C4-2B (cell line): ENCODE measurements around the gene CNGA3.

Source experiments
- H3K27ac ChIP-seq: fragments of 450-650 bp; 2 replicates; pipeline ENCODE4 v1.5.1; 2017
- ZFX ChIP-seq: fragments of 450-650 bp; IDR thresholded peaks from 2 replicates; pipeline ENCODE4 v1.6.1; 2017
- TF ChIP-seq, protein P1 (sequence below): fragments of 450-650 bp; conservative IDR thresholded peaks from 2 replicates; pipeline ENCODE4 v1.5.1; 2017; ENCODE audit warnings: mild to moderate bottlenecking

CNGA3 gene

DNA sequence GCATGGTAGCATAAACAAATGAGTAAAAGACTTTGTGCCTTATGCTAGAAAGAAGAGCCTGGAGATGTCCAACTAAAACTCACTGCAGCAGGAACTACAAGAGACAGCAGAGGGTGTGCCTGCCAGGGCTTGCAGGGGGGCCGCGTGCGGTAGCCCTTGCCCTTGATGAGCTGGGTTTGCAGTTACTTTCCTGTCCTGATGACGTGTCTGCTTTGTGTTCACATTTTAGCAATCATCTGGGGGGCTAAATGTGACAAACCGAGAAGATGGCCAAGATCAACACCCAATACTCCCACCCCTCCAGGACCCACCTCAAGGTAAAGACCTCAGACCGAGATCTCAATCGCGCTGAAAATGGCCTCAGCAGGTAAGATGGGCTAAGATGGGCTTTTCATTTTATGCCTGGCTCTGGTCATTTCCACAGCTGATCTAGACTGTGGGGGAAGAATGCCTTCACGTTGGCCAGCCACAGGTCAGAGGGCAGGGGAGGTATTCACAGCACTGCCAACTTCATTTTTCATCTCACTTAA, 23.5 kb downstream of the CNGA3 start:
- H3K27ac ChIP-seq, result no peak overlapping the region
- TF ChIP-seq, protein P1, sequence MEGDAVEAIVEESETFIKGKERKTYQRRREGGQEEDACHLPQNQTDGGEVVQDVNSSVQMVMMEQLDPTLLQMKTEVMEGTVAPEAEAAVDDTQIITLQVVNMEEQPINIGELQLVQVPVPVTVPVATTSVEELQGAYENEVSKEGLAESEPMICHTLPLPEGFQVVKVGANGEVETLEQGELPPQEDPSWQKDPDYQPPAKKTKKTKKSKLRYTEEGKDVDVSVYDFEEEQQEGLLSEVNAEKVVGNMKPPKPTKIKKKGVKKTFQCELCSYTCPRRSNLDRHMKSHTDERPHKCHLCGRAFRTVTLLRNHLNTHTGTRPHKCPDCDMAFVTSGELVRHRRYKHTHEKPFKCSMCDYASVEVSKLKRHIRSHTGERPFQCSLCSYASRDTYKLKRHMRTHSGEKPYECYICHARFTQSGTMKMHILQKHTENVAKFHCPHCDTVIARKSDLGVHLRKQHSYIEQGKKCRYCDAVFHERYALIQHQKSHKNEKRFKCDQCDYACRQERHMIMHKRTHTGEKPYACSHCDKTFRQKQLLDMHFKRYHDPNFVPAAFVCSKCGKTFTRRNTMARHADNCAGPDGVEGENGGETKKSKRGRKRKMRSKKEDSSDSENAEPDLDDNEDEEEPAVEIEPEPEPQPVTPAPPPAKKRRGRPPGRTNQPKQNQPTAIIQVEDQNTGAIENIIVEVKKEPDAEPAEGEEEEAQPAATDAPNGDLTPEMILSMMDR, result no peak
- no peak for TF ChIP-seq ZFX

DNA sequence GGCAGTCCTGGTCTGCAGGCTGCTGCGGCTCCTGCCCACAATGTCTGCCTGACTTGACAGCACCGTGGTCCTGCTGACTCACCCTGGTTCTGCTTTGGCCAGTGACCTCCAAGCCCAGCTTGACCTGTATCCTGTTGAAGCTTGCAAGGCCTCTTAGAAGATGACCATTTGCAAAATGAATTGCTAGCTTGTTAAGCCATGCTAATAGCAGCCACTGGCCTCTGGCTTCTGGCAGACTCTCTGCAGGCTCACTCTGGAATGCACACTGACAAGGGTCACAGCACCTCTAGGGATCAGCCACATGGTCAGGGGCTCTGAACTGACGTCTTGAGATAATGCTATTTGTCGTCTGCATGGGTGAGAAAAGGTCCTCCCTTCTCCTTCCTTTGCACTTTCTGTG, 25.9 kb downstream of the CNGA3 start:
- no peak overlapping the region for H3K27ac ChIP-seq
- TF ChIP-seq, protein P1, result no peak
- TF ChIP-seq ZFX, result no peak

DNA sequence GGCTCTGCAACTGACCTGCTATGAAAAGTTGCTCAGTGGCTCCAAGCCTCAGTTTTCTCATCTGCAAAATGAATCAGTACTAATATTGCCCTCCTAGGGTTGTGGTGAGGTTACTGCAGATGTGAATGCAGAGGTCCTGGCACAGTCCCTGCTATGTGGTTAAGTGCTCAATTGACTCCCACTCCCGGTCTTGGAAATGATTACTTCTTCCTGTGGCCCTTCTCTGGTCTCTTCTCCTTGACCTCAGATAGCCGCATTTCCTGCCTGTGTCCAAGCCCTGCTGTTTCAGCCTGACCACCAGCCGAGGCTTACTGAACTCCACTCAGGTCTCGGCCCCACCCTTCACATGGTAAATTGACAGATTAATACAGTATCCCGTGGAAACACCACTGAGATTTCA, 26.3 kb downstream of the CNGA3 start:
- TF ChIP-seq, protein P1, result no peak
- no peak for TF ChIP-seq ZFX
- H3K27ac ChIP-seq, result no peak overlapping the region

DNA sequence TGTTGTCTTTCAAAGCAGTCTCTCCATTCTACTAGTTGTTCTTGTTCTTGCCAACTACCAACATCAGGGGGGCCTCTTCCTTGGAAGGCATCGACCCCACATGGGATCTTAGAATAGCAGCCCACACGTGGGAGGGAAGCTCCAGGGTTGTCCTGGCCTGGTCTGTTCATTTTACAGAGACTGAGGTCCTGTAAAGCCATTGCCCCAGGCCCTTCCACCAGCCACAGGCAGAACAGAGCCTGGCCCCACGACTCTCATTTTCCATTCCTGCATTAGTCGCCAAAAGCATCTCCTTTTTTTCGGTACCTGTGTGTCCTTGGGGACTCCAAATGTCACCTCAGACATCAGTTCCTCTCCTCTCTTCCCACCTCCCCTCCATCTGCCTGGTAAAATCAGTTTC, 28.0 kb downstream of the CNGA3 start:
- no peak overlapping the region for H3K27ac ChIP-seq
- TF ChIP-seq, protein P1, result no peak
- TF ChIP-seq ZFX, result no peak

DNA sequence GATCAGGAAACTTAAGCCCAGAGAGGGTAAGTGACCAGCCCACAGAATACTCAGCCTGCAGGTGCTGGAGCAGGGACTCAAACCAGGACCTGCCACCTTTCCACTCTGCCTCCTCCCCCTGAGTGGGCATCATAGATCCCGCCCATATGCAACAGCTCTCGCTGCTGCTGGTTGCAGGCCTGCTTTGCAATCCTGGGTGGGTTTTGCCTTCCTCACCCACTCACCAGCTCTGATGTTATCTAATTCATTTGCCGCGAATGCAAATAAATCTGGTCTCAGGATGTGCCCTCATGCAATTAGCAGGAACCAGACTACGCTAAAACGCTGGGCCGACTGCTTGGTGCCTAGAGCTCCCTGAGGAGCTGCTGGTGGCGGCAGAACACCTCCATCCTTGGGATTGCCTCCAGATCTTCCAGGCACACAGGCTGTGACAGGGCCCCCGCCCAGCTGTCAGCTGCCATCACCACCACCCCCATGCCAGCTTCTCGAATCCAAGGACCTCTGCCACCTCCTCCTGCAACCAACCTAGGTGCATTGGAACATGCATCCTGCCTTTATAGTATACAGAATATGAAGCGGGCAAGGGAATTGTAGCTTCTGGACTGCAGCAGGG, 28.8 kb downstream of the CNGA3 start:
- TF ChIP-seq, protein P1, result no peak
- no peak for TF ChIP-seq ZFX
- no peak overlapping the region for H3K27ac ChIP-seq

DNA sequence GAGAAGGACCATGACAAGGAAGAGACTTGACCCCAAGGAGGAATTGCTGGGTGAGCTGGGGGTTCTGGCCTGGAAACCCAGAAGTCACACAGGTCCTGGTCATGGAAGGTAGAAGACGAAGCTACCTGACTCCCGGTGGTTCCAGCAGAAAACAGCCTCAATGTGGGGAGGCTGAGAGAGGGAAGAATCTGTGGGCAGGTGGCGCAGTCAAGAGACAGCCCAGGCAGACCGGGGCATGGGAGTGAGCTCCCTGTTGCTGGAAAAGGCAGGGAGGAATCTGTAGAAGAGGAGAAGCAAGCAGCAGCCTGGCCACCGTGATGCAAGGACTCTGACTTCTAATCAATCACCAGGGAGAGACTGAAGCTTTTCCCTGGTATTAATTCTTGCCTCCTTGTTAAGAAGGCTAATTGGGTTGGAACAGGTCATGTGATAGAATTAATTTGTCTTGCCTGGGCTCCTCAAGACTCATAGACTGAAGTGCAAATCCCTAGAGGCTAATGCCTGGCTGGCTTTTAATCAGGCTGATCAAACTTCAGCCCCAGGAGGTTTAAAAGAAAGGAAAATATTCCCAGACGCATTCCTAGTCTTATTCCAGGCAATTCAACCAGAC, 30.1 kb downstream of the CNGA3 start:
- TF ChIP-seq ZFX, result no peak
- TF ChIP-seq, protein P1, result no peak

DNA sequence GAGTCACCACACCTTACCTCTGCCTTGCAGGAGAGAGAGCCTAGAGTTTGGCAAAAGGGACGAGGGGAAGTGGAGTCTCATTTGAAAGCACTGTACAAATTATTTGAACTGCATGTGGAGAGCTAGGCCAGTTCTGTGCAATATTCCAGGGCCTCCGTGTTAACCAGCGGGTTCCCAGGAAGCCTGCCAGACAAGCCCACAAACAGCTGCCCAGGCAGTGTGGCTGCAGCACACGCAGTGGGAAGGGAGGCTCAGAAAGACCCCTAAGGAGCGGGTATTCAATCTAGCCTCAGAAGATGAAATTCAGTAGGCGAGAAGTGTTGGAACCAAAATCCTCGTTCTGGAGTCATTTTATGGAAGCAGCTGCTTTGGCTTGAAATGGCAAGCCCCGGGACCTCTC, 30.7 kb downstream of the CNGA3 start:
- no peak for TF ChIP-seq ZFX
- TF ChIP-seq, protein P1, result no peak
- H3K27ac ChIP-seq, result no peak overlapping the region

More for the DNA sequence above, 30.1 kb downstream of the CNGA3 start:
- H3K27ac ChIP-seq, result no peak overlapping the region
